ENCODE results near the gene YAF2.
"Not testable (repeated sequence)": the region's sequence is repeated elsewhere in the genome, so short reads cannot be mapped to it uniquely, and the experiment has no call there.

The YAF2 gene

GRCh38 chr12:42252645-42253044 is 14.6 kb upstream of the YAF2 start:
- DNase-seq: not testable (repeated sequence)

- DNase-seq: not testable (repeated sequence)
These were observed 11.0 kb upstream of the YAF2 start for GRCh38 chr12:42249033-42249432.

DNA sequence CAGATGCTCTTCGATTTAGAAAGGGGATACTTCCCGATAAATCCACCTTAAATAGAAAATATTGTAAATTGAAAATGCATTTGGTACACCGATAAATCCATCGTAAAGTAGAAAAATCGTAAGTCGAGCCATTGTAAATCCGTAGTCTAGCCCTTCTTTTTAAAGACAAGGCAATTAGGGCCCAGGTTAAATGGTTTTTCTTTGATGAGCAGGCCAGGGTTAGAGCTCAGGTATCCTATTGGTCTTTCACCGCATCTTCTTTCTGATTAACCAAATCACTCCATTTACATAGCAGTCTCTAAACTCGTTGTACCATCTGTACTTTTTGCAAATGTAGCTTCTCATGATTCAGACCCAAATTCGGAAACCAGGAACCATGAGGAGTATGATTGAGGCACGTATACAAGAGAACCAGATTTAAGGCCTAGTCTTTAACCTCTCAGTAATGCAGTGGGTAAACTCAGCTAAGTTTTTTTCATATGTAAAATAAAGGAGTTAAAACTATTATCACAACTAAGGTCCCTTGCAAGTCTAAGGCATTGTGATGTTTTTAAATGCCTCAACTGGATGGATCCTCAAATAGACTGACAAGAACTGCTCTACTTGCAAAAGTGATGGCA is 2.2 kb upstream of the YAF2 start:
- no peak for DNase-seq

- DNase-seq: no peak
These were observed 202 bp downstream of the YAF2 start for GRCh38 chr12:42237853-42238239.

DNA sequence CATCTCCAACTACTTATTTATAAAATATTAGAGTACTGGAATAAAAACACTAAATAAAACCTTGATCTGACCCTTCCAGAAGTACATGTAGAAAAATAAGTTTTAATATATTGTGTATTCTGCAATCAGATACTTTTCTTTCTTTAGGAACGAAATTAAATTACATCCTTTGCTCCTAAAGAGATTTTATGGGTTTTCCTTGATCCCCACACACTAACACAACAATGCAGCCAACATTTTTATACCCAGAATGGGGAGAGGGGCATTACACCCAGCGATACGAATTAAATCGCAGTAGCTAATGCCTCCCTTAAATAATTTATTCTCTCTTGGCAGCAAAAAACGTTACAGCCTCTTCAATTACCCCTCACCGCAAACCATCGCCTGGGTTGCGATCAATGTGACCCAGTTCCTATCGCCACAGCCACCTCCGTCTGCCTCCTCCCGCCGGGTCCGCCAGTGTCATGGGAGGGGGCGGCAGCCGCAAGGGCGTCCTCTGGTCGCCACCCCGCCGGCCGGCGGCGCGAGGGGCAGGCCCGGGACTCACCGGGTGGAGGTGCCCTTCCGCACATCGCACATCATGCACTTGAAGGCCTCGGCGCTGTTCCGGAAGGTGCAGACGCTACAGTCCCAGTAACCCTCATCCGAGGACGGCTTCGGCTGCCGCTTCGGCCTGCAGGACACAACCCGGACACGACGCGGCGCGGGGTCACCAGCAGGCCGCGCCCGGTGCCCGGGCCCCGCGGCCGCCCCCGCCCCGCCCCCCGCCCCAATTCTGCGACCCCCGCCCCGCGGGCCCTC is 796 bp downstream of the YAF2 start:
- DNase-seq: peak; percentile 69 to 76

DNA sequence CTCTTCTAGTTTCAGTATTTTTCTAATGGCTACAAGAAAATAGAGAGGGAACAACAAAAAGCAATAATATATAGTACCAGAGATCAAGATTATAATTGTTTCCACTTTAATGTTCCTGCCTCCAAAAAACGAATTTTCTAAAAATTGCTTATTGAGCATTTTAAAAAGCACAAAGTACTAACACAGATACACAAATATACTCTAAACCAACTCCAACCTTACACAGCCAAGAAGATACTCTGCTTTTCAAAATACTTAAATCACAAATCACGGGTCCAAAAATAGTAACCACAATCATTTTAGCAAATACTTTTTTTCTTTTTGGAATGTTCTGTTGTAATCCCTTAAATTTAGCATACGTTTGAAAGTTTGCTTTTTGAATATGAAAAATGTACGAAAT is 2.0 kb downstream of the YAF2 start:
- DNase-seq: no peak

DNA sequence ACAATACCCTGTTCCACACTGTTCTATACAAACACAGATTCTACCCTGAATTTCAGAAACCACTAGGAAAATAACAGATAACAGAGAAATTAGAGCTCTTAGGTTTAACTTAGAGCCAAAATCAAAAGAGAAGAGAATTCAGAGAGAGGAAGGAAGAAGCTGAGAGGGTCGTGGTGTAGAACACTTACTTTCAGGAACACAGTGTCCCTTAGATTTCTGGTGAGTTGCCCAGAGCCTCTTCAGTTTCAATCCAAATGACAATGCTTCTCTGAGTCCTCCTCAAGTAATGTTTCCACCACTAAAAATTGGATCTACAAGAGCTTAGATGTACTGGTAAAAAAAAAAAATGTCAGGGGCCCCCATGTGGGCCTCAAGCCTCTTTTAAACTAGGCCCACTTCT is 2.6 kb downstream of the YAF2 start:
- no peak for DNase-seq

- DNase-seq: no peak
These were observed 3.1 kb downstream of the YAF2 start for GRCh38 chr12:42234970-42235369.

GRCh38 chr12:42227525-42227924 is 10.5 kb downstream of the YAF2 start:
- DNase-seq: not testable (repeated sequence)

- not testable (repeated sequence) for DNase-seq
These were observed 13.5 kb downstream of the YAF2 start for GRCh38 chr12:42224501-42224900.

- DNase-seq: no peak
These were observed 15.3 kb downstream of the YAF2 start for GRCh38 chr12:42222724-42223123.

DNA sequence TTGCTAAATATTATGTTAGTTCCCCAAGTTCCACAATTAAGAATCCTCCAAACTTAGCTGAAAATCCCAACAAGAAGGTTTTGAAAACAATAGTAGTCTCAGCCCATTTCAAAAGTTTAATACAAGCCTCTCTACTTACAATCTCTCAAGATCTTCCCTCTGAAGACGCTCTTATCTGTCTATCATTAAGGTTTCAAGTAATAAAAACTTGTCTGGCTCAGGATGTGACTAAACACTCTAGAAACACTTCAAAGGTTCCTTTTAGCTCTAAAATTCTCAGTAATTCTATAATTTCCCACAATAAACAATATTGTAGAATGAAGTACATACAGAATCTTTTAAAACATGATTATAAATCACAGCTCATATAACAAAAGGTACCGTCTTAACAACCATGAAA is 16.3 kb downstream of the YAF2 start:
- no peak for DNase-seq

- no peak for DNase-seq
These were observed 20.4 kb downstream of the YAF2 start for GRCh38 chr12:42217656-42218055.

DNA sequence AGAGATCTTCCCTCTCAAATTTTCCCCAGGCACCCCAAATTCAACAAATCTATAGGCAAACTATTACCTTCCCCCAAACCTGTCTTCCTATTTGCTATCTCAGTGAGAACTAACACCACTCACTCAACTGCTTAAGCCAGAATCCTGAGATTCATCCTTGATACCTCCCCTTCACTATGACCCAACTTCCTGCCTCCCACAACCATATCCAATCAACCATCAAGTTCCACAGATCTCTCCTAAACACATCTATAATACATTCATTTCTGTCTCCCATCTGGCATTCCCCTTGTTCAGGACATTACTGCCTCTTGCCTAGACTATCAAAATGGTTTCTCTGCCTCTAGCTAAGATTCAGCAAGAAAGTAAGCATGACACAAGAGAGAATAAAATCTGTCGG is 21.3 kb downstream of the YAF2 start:
- DNase-seq: no peak

GRCh38 chr12:42215759-42216158 is 22.3 kb downstream of the YAF2 start:
- DNase-seq: not testable (repeated sequence)

DNA sequence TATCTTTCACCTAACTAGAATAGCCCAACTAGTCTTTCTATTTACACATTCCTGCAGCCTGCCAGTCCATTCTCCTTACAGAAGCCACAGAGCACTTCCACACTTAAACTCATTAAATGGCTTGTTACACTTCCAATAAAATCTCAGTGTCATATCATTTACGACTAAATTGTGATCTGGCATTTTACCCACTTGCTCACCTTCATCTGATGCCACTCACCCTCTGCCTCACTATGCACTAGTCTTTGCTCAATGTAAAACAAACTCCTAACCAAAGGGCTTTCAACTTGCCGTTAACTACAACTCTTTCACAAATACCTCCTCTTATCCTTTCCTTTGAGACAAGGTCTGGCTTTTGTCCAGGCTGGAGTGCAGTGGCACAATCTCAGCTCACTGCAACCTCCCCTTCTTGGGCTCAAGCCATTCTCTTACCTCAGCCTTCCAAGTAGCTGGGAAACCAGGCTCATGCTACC is 24.1 kb downstream of the YAF2 start:
- no peak for DNase-seq

GRCh38 chr12:42213023-42213422 is 25.0 kb downstream of the YAF2 start:
- DNase-seq: no peak

DNA sequence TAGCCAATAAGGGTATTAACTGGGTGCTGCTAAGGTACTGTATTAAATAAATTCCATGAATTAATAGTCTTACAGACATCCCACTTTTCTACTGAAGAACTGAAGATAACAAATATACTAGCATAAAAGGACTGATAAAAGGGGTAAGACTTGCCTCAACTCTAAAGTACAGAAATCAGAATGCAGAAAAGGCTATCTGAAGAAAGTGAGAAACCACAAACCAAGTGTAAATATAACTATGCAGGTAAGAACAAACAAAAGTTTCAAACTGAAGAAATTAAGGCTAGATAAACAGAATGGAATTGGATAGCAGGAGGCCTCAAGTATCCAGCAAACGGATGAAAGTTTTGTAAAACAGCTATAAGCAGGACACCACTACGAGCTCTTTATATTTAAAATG is 29.5 kb downstream of the YAF2 start:
- no peak for DNase-seq

GRCh38 chr12:42204819-42205218 is 33.2 kb downstream of the YAF2 start:
- no peak for DNase-seq

DNA sequence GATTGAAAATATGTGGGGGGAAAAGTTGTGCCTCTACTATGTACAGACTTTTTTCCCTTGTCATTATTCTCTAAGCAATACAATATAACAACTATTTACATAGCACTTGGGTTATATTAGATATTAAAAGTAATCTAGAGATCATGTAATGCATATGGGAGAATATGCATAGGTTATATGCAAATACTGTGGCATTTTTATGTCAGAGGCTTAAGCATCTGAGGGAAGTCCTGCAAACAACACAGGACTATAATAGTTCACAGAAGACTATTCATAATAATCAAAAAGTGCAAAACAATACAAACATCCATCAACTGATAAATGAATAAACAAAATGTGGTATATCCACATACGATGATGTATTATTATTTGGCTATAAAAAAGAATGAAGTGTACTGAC is 33.7 kb downstream of the YAF2 start:
- DNase-seq: no peak

- no peak for DNase-seq
These were observed 37.0 kb downstream of the YAF2 start for GRCh38 chr12:42201063-42201462.

- DNase-seq: no peak
These were observed 39.0 kb downstream of the YAF2 start for GRCh38 chr12:42199007-42199406.

DNA sequence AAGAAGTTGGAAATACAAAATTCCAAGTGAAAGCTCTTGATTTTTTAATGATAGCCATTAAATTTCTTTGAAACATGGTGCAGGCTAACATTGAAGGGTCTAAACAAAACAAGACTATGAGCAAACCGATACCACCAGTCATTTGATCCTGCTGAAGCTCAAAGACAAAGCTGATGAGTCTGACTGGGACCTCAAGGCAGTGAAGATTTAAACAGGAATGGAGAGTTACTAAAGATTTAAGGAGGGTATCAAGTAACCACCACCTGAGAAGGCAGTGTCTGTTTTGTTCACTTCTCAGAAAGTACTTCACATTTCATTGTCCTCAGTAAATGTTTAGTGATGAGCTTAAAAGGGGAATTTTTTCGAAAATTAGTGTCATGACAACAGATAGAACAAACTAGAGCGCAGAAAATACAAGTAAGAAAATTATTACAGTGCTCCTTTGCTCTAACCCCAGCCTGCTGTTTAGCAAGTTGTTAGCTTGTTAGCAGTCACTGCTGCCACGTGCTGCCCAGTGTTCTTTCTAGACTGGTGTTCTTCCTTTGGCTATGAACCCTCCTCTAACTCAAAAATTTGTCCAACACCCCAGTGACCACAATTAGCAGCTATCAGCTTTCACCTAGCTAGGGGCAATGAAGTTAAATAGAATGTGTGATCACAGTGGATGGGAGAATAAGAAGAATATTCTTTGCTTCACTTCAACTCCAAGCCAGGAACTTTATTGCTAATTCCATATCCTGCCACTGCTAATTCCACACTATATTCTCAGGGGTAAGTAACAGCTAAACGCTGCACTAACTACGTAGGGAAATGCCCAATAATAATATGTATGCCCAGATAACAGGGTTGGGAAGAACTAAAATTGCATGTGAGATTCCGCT is 41.1 kb downstream of the YAF2 start:
- no peak for DNase-seq

GRCh38 chr12:42192686-42193085 is 45.4 kb downstream of the YAF2 start:
- no peak for DNase-seq

Data from activated CD4-positive, alpha-beta T cell treated with anti-CD3 and anti-CD28 coated beads, Interleukin-2, amount 50 U/mL, for 48 hours (primary cell).